ENCODE data around the gene SPOP.

Gene SPOP

GRCh38 chr17:49567871-49568694 is 109.8 kb downstream of the SPOP start:
- H3K4me3 ChIP-seq (ENCODE audit: low read depth, low read length): no peak overlapping the region
- no peak overlapping the region for H3K27ac ChIP-seq
- DNase-seq: peak; percentile 92

GRCh38 chr17:49567104-49567521 is 110.8 kb downstream of the SPOP start:
- Histone ChIP-seq H3K9me3 (ENCODE audit: severe bottlenecking) (no peaks in the 10 kb centered on the region), H3K36me3 (no peaks in the 10 kb centered on the region), H3K27ac (no peak overlapping the region), H3K4me3 (ENCODE audit: low read depth, low read length) (no peak overlapping the region), H3K27me3 (ENCODE audit: insufficient read depth, low read depth, severe bottlenecking) (peaks cover 3% of the 10 kb centered on the region)
- no peak for DNase-seq
- TF ChIP-seq CTCF (IDR thresholded peaks at IDR 0.05; ENCODE audit: low read depth, low read length): no peak

More at GRCh38 chr17:49567871-49568694, 109.8 kb downstream of the SPOP start:
- TF ChIP-seq CTCF (IDR thresholded peaks at IDR 0.05; ENCODE audit: low read depth, low read length): peak; percentile 95
- Histone ChIP-seq H3K9me3 (ENCODE audit: severe bottlenecking) (no peaks in the 10 kb centered on the region), H3K27me3 (ENCODE audit: insufficient read depth, low read depth, severe bottlenecking) (peaks cover 3% of the 10 kb centered on the region), H3K36me3 (no peaks in the 10 kb centered on the region)

GRCh38 chr17:49566668-49567071 is 111.2 kb downstream of the SPOP start:
- TF ChIP-seq CTCF (IDR thresholded peaks at IDR 0.05; ENCODE audit: low read depth, low read length): no peak
- H3K9me3 ChIP-seq (ENCODE audit: severe bottlenecking): no peaks in the 10 kb centered on the region
- H3K27ac ChIP-seq: no peak overlapping the region
- H3K36me3 ChIP-seq: no peaks in the 10 kb centered on the region
- peaks cover 3% of the 10 kb centered on the region for H3K27me3 ChIP-seq (ENCODE audit: insufficient read depth, low read depth, severe bottlenecking)
- no peak for DNase-seq
- no peak overlapping the region for H3K4me3 ChIP-seq (ENCODE audit: low read depth, low read length)

- H3K27ac ChIP-seq: no peak overlapping the region
Measured at GRCh38 chr17:49565948-49566491, 111.9 kb downstream of the SPOP start.

GRCh38 chr17:49564638-49565037 is 113.3 kb downstream of the SPOP start:
- no peak for TF ChIP-seq CTCF (IDR thresholded peaks at IDR 0.05; ENCODE audit: low read depth, low read length)
- Histone ChIP-seq H3K4me3 (ENCODE audit: low read depth, low read length) (no peak overlapping the region), H3K27ac (no peak overlapping the region), H3K36me3 (no peaks in the 10 kb centered on the region), H3K27me3 (ENCODE audit: insufficient read depth, low read depth, severe bottlenecking) (peaks cover 3% of the 10 kb centered on the region), H3K9me3 (ENCODE audit: severe bottlenecking) (no peaks in the 10 kb centered on the region)
- no peak for DNase-seq

More at GRCh38 chr17:49565948-49566491, 111.9 kb downstream of the SPOP start:
- Histone ChIP-seq H3K4me3 (ENCODE audit: low read depth, low read length) (no peak overlapping the region), H3K36me3 (no peaks in the 10 kb centered on the region), H3K27me3 (ENCODE audit: insufficient read depth, low read depth, severe bottlenecking) (peaks cover 3% of the 10 kb centered on the region), H3K9me3 (ENCODE audit: severe bottlenecking) (no peaks in the 10 kb centered on the region)
- DNase-seq: peak; percentile 57
- TF ChIP-seq CTCF (IDR thresholded peaks at IDR 0.05; ENCODE audit: low read depth, low read length): no peak
